OCI-LY7 (cell line): Measurements from ENCODE around the gene CCT5.

Source experiments
- CTCF ChIP-seq: fragments of 200-600 bp; sonication (generic); conservative IDR thresholded peaks from 2 replicates; pipeline ENCODE4 v1.5.1; 2014; ENCODE audit warnings: mild to moderate bottlenecking, antibody characterized with exemption, low read length, moderate library complexity, mixed read lengths
- EZH2phosphoT487 ChIP-seq: fragments of 200-600 bp; sonication (generic); IDR thresholded peaks from 2 replicates; pipeline ENCODE4 v1.6.1; 2018; ENCODE audit warnings: low read depth, borderline replicate concordance, mild to moderate bottlenecking, mixed run types, antibody characterized with exemption, low read length, moderate library complexity, mixed read lengths

GRCh38 chr5:10303699-10304170 lies 53.7 kb downstream of the CCT5 start:
- no peak for TF ChIP-seq CTCF
- TF ChIP-seq EZH2phosphoT487: no peak
